Measurements from ENCODE around the gene COX19. TPM values are rescaled to one million over a fixed set of nuclear protein-coding genes. Genes with fewer than 3 reads are reported as not detected.

The COX19 gene
- total and polyA plus RNA-seq, 2 experiments from 2014 or later = 11.7 to 12.6 TPM

- Histone ChIP-seq H4K20me1 (replicated peaks; ENCODE audit: insufficient read depth) (no peaks in the 10 kb centered on the region), H3F3A (replicated peaks; ENCODE audit: low read depth) (no peaks in the 10 kb centered on the region), H3K4me3 (no peak overlapping the region), H3K9me2 (ENCODE audit: insufficient read depth) (no peaks in the 10 kb centered on the region), H3K79me2 (replicated peaks; ENCODE audit: insufficient read depth) (no peaks in the 10 kb centered on the region), H2AFZ (no peak overlapping the region), H3K36me3 (ENCODE audit: insufficient read depth) (no peaks in the 10 kb centered on the region), H3K4me1 (ENCODE audit: insufficient read depth) (no peaks in the 10 kb centered on the region), H3K27me3 (ENCODE audit: insufficient read depth) (no peaks in the 10 kb centered on the region), H3K27ac (ENCODE audit: low read depth) (no peak overlapping the region), H3K4me2 (no peak overlapping the region)
- Mint-ChIP-seq H3K9me3 (no peaks in the 10 kb centered on the region), H3K4me3 (no peak overlapping the region), H3K27me3 (ENCODE audit: insufficient read depth, low read depth, poor library complexity) (peaks cover 19% of the 10 kb centered on the region), H3K27ac (no peak overlapping the region), H3K36me3 (ENCODE audit: low read depth) (no peaks in the 10 kb centered on the region), H3K4me1 (0 out of 3 replicates have a peak, but pooled peaks cover 2% of the 10 kb centered on the region)
- TF ChIP-seq ZNF114 (CRISPR knock-in tag; IDR thresholded peaks at IDR 0.05) = no peak
- TF ChIP-seq ZNF331 (CRISPR knock-in tag; IDR thresholded peaks at IDR 0.05; ENCODE audit: low read depth) = no peak
- no peak for TF ChIP-seq STAT1 (IDR thresholded peaks at IDR 0.05; ENCODE audit: unreplicated experiment)
- TF ChIP-seq CTCF (conservative IDR thresholded peaks at IDR 0.05; ENCODE audit: low read depth in 2 of 2) = no peak
- no peak for TF ChIP-seq JUNB (IDR thresholded peaks at IDR 0.05; ENCODE audit: unreplicated experiment)
- TF ChIP-seq POLR2AphosphoS5 (IDR thresholded peaks at IDR 0.05; ENCODE audit: low read depth) = no peak
- no peak for TF ChIP-seq CREB1 (CRISPR knock-in tag; IDR thresholded peaks at IDR 0.05; ENCODE audit: low read depth)
- TF ChIP-seq ZNF462 (CRISPR knock-in tag; IDR thresholded peaks at IDR 0.05) = no peak
- no peak for TF ChIP-seq REST (IDR thresholded peaks at IDR 0.05; ENCODE audit: unreplicated experiment)
- TF ChIP-seq NANOG (IDR thresholded peaks at IDR 0.05; ENCODE audit: borderline replicate concordance) = no peak
- no peak for TF ChIP-seq ETS1 (IDR thresholded peaks at IDR 0.05)
- TF ChIP-seq EZH2phosphoT487 (IDR thresholded peaks at IDR 0.05; ENCODE audit: unreplicated experiment) = no peak
- no peak for TF ChIP-seq EZH2 (IDR thresholded peaks at IDR 0.05; ENCODE audit: low read depth, unreplicated experiment)
- ATAC-seq = no peak
- no peak for DNase-seq (ENCODE audit: low spot score)
Observed at GRCh38 chr7:994592-995308, 19.4 kb upstream of the COX19 start.
